KMS-11 (cell line): ENCODE data around the gene ANKRD1.

Experiments
- H2AFZ ChIP-seq: fragments of 200-600 bp; sonication (generic); 2 replicates; pipeline ENCODE4 v1.6.1; 2016; ENCODE audit warnings: antibody characterized with exemption, mixed run types, low read depth
- H3K27ac ChIP-seq: fragments of 200-600 bp; sonication (generic); 2 replicates; pipeline ENCODE4 v1.6.1; 2016; ENCODE audit warnings: mild to moderate bottlenecking, mixed run types
- H3K27me3 ChIP-seq: fragments of 200-600 bp; sonication (generic); 2 replicates; pipeline ENCODE4 v1.6.1; 2017; ENCODE audit warnings: mild to moderate bottlenecking, low read depth, mixed run types, moderate library complexity; ENCODE audit not compliant: insufficient read depth
- H3K36me3 ChIP-seq: fragments of 200-600 bp; sonication (generic); 2 replicates; pipeline ENCODE4 v1.6.1; 2017; ENCODE audit warnings: mild to moderate bottlenecking, mixed run types; ENCODE audit not compliant: insufficient read depth
- H3K4me1 ChIP-seq: fragments of 200-600 bp; sonication (generic); 2 replicates; pipeline ENCODE4 v1.6.1; 2016; ENCODE audit warnings: mild to moderate bottlenecking, low read depth, mixed run types; ENCODE audit not compliant: poor library complexity, severe bottlenecking
- H3K4me2 ChIP-seq: fragments of 200-600 bp; sonication (generic); 2 replicates; pipeline ENCODE4 v1.7.0; 2016; ENCODE audit warnings: mild to moderate bottlenecking, mixed run types
- H3K4me3 ChIP-seq: fragments of 200-600 bp; sonication (generic); IDR thresholded peaks from 2 replicates; pipeline ENCODE4 v1.6.1; 2017; ENCODE audit warnings: low read depth, low read length, mixed read lengths; ENCODE audit not compliant: insufficient read depth
- H3K79me2 ChIP-seq: fragments of 200-600 bp; sonication (generic); 2 replicates; pipeline ENCODE4 v1.6.1; 2016; ENCODE audit warnings: low read depth, mixed run types; ENCODE audit not compliant: insufficient read depth
- H3K9ac ChIP-seq: fragments of 200-600 bp; sonication (generic); 2 replicates; pipeline ENCODE4 v1.6.1; 2016; ENCODE audit warnings: mild to moderate bottlenecking, mixed run types
- H4K20me1 ChIP-seq: fragments of 200-600 bp; sonication (generic); 2 replicates; pipeline ENCODE4 v1.6.1; 2016; ENCODE audit warnings: mild to moderate bottlenecking, mixed run types; ENCODE audit not compliant: insufficient read depth
- CTCF ChIP-seq: fragments of 200-600 bp; sonication (generic); conservative IDR thresholded peaks from 2 replicates; pipeline ENCODE4 v1.6.1; 2017; ENCODE audit warnings: low read depth, mild to moderate bottlenecking, antibody characterized with exemption, low read length, moderate library complexity, mixed read lengths

Gene ANKRD1

GRCh38 chr10:90925079-90926029 is 4.5 kb upstream of the ANKRD1 start:
- no peak overlapping the region for H3K9ac ChIP-seq
- no peak overlapping the region for H3K27ac ChIP-seq
- no peaks in the 10 kb centered on the region for H3K27me3 ChIP-seq

GRCh38 chr10:90924552-90924951 is 3.7 kb upstream of the ANKRD1 start:
- Histone ChIP-seq H2AFZ (no peak overlapping the region), H3K27me3 (no peaks in the 10 kb centered on the region), H3K4me3 (no peak overlapping the region), H3K36me3 (no peaks in the 10 kb centered on the region), H3K4me1 (no peaks in the 10 kb centered on the region), H3K79me2 (no peaks in the 10 kb centered on the region), H3K9ac (no peak overlapping the region), H3K4me2 (no peak overlapping the region), H4K20me1 (no peaks in the 10 kb centered on the region), H3K27ac (no peak overlapping the region)
- TF ChIP-seq CTCF: no peak

More at GRCh38 chr10:90925079-90926029, 4.5 kb upstream of the ANKRD1 start:
- Histone ChIP-seq H3K4me2 (no peak overlapping the region), H4K20me1 (no peaks in the 10 kb centered on the region), H3K36me3 (no peaks in the 10 kb centered on the region), H2AFZ (no peak overlapping the region), H3K4me1 (no peaks in the 10 kb centered on the region), H3K79me2 (no peaks in the 10 kb centered on the region), H3K4me3 (no peak overlapping the region)
- TF ChIP-seq CTCF: no peak

- no peak for TF ChIP-seq CTCF
- H3K4me3 ChIP-seq: no peak overlapping the region
- H3K27ac ChIP-seq: no peak overlapping the region
- H3K27me3 ChIP-seq: no peaks in the 10 kb centered on the region
- no peaks in the 10 kb centered on the region for H3K79me2 ChIP-seq
- no peak overlapping the region for H3K4me2 ChIP-seq
- H3K4me1 ChIP-seq: no peaks in the 10 kb centered on the region
- no peak overlapping the region for H3K9ac ChIP-seq
- no peak overlapping the region for H2AFZ ChIP-seq
- no peaks in the 10 kb centered on the region for H3K36me3 ChIP-seq
- no peaks in the 10 kb centered on the region for H4K20me1 ChIP-seq
Measured at GRCh38 chr10:90923111-90923731, 2.3 kb upstream of the ANKRD1 start.

- no peaks in the 10 kb centered on the region for H3K79me2 ChIP-seq
- H3K4me3 ChIP-seq: no peak overlapping the region
- H3K9ac ChIP-seq: no peak overlapping the region
- no peak overlapping the region for H2AFZ ChIP-seq
- no peaks in the 10 kb centered on the region for H3K4me1 ChIP-seq
- no peak for TF ChIP-seq CTCF
- H3K27ac ChIP-seq: no peak overlapping the region
- H3K4me2 ChIP-seq: no peak overlapping the region
- no peaks in the 10 kb centered on the region for H4K20me1 ChIP-seq
- no peaks in the 10 kb centered on the region for H3K27me3 ChIP-seq
- no peaks in the 10 kb centered on the region for H3K36me3 ChIP-seq
Measured at GRCh38 chr10:90921906-90922305, 1.0 kb upstream of the ANKRD1 start.
